GM23338 (cell line): Measurements from ENCODE around the gene PPDPF.

Experiments used
- CREB1 ChIP-seq: fragments of 250-450 bp; sonication (Bioruptor Pico); IDR thresholded peaks from 2 replicates; pipeline ENCODE4 v1.5.0; 2020; ENCODE audit warnings: low read depth, mild to moderate bottlenecking, moderate library complexity
- EZH2 ChIP-seq: fragments of 200-600 bp; sonication (generic); IDR thresholded peaks from one replicate; pipeline ENCODE4 v1.8.0; 2017; ENCODE audit warnings: antibody characterized with exemption, mild to moderate bottlenecking, low read depth; ENCODE audit not compliant: unreplicated experiment
- EZH2phosphoT487 ChIP-seq: fragments of 200-600 bp; sonication (generic); IDR thresholded peaks from one replicate; pipeline ENCODE4 v1.8.1; 2018; ENCODE audit warnings: antibody characterized with exemption; ENCODE audit not compliant: unreplicated experiment
- JUNB ChIP-seq: IDR thresholded peaks from one replicate; pipeline ENCODE4 v1.6.1; 2016; ENCODE audit warnings: antibody characterized with exemption; ENCODE audit not compliant: unreplicated experiment
- NANOG ChIP-seq: IDR thresholded peaks from 2 replicates; pipeline ENCODE4 v1.6.1; 2016; ENCODE audit warnings: antibody characterized with exemption, borderline replicate concordance
- POLR2AphosphoS5 ChIP-seq: IDR thresholded peaks from 2 replicates; pipeline ENCODE4 v1.6.1; 2016; ENCODE audit warnings: antibody characterized with exemption, low read depth
- STAT1 ChIP-seq: IDR thresholded peaks from one replicate; pipeline ENCODE4 v1.6.1; 2016; ENCODE audit warnings: antibody characterized with exemption; ENCODE audit not compliant: unreplicated experiment
- ZNF114 ChIP-seq: fragments of 250-450 bp; sonication (Bioruptor Pico); IDR thresholded peaks from 2 replicates; pipeline ENCODE4 v1.5.0; 2020; ENCODE audit warnings: mild to moderate bottlenecking, moderate library complexity
- ZNF331 ChIP-seq: fragments of 250-450 bp; sonication (Bioruptor Pico); IDR thresholded peaks from 2 replicates; pipeline ENCODE4 v1.5.0; 2020; ENCODE audit warnings: low read depth, mild to moderate bottlenecking, moderate library complexity
- TF ChIP-seq, protein P1 (sequence below), 2 experiments: fragments of 200-600 bp in 1 of 2; sonication (generic) in 1 of 2; conservative IDR thresholded peaks; 2 replicates each; pipeline versions ENCODE4 v1.5.1 to v1.6.1; 2016 to 2017; ENCODE audit warnings: antibody characterized with exemption in 2 of 2, low read depth in 2 of 2, mild to moderate bottlenecking in 2 of 2, moderate library complexity in 1 of 2
- TF ChIP-seq, protein P2 (sequence below): IDR thresholded peaks from one replicate; pipeline ENCODE4 v1.6.1; 2018; ENCODE audit warnings: antibody characterized with exemption; ENCODE audit not compliant: unreplicated experiment
- TF ChIP-seq, protein P3 (sequence below): IDR thresholded peaks from 2 replicates; pipeline ENCODE4 v1.6.1; 2016; ENCODE audit warnings: antibody characterized with exemption

DNA sequence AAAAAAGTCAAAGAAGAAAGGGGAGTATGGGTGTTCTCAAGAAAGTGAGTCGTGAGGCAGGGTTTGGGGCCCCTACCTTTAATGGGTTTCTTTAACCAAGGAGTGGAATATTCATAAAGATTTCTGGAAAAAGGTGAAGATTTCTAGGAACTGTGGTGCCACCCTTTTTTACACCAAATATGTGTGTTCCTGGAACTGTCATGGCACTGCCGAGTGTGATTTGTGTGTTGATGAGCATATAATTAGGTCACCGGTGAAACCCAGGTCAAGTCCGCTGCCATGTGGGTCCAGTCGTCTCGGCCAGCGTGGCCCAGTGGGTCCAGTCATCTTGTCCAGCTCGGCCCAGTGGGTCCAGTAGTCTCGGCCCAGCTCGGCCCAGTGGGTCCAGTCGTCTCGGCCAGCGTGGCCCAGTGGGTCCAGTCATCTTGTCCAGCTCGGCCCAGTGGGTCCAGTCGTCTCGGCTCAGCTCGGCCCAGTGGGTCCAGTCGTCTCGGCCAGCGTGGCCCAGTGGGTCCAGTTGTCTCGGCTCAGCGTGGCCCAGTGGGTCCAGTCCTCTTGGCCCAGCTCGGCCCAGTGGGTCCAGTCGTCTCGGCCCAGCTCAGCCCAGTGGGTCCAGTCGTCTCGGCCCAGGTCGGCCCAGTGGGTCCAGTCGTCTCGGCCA lies 13.4 kb upstream of the PPDPF start:
- TF ChIP-seq, protein P1, sequence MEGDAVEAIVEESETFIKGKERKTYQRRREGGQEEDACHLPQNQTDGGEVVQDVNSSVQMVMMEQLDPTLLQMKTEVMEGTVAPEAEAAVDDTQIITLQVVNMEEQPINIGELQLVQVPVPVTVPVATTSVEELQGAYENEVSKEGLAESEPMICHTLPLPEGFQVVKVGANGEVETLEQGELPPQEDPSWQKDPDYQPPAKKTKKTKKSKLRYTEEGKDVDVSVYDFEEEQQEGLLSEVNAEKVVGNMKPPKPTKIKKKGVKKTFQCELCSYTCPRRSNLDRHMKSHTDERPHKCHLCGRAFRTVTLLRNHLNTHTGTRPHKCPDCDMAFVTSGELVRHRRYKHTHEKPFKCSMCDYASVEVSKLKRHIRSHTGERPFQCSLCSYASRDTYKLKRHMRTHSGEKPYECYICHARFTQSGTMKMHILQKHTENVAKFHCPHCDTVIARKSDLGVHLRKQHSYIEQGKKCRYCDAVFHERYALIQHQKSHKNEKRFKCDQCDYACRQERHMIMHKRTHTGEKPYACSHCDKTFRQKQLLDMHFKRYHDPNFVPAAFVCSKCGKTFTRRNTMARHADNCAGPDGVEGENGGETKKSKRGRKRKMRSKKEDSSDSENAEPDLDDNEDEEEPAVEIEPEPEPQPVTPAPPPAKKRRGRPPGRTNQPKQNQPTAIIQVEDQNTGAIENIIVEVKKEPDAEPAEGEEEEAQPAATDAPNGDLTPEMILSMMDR (conservative IDR thresholded peaks at IDR 0.05; ENCODE audit: low read depth in 2 of 2): no peak
- TF ChIP-seq EZH2 (no peak), POLR2AphosphoS5 (no peak), CREB1 (CRISPR knock-in tag) (no peak), NANOG (no peak), EZH2phosphoT487 (no peak), JUNB (no peak), ZNF114 (CRISPR knock-in tag) (no peak), ZNF331 (no peak), STAT1 (no peak)
- TF ChIP-seq, protein P2, sequence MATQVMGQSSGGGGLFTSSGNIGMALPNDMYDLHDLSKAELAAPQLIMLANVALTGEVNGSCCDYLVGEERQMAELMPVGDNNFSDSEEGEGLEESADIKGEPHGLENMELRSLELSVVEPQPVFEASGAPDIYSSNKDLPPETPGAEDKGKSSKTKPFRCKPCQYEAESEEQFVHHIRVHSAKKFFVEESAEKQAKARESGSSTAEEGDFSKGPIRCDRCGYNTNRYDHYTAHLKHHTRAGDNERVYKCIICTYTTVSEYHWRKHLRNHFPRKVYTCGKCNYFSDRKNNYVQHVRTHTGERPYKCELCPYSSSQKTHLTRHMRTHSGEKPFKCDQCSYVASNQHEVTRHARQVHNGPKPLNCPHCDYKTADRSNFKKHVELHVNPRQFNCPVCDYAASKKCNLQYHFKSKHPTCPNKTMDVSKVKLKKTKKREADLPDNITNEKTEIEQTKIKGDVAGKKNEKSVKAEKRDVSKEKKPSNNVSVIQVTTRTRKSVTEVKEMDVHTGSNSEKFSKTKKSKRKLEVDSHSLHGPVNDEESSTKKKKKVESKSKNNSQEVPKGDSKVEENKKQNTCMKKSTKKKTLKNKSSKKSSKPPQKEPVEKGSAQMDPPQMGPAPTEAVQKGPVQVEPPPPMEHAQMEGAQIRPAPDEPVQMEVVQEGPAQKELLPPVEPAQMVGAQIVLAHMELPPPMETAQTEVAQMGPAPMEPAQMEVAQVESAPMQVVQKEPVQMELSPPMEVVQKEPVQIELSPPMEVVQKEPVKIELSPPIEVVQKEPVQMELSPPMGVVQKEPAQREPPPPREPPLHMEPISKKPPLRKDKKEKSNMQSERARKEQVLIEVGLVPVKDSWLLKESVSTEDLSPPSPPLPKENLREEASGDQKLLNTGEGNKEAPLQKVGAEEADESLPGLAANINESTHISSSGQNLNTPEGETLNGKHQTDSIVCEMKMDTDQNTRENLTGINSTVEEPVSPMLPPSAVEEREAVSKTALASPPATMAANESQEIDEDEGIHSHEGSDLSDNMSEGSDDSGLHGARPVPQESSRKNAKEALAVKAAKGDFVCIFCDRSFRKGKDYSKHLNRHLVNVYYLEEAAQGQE: no peak
- TF ChIP-seq, protein P3, sequence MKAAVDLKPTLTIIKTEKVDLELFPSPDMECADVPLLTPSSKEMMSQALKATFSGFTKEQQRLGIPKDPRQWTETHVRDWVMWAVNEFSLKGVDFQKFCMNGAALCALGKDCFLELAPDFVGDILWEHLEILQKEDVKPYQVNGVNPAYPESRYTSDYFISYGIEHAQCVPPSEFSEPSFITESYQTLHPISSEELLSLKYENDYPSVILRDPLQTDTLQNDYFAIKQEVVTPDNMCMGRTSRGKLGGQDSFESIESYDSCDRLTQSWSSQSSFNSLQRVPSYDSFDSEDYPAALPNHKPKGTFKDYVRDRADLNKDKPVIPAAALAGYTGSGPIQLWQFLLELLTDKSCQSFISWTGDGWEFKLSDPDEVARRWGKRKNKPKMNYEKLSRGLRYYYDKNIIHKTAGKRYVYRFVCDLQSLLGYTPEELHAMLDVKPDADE: no peak
